ENCODE results near the gene LANCL3. TPM values are rescaled to one million over a fixed set of nuclear protein-coding genes. Genes with fewer than 3 reads are reported as not detected.

LANCL3 gene
- total RNA-seq, 1 donor from 2014 or later: 0.36 TPM

GRCh38 chrX:37712458-37712857, 141.0 kb downstream of the LANCL3 start:
- no peak overlapping the region for H3K27ac ChIP-seq (ENCODE audit: low read depth, low read length)
- no peaks in the 10 kb centered on the region for H4K20me1 ChIP-seq (ENCODE audit: insufficient read depth, low read length)
- no peaks in the 10 kb centered on the region for H3K36me3 Mint-ChIP-seq (ENCODE audit: low read depth, unreplicated experiment)
- no peaks in the 10 kb centered on the region for H3K27me3 Mint-ChIP-seq (ENCODE audit: low read depth, unreplicated experiment)
- H3K9me3 Mint-ChIP-seq (ENCODE audit: unreplicated experiment): no peaks in the 10 kb centered on the region
- H3K4me3 Mint-ChIP-seq (ENCODE audit: unreplicated experiment): no peak overlapping the region
- H3K4me2 ChIP-seq (ENCODE audit: low read length): no peak overlapping the region
- H3K27me3 ChIP-seq (ENCODE audit: insufficient read depth, low read length): no peaks in the 10 kb centered on the region
- no peaks in the 10 kb centered on the region for H3K79me2 ChIP-seq (ENCODE audit: insufficient read depth, low read length)
- H3K9ac ChIP-seq (ENCODE audit: low read length): no peak overlapping the region
- no peak overlapping the region for H3K27ac Mint-ChIP-seq (ENCODE audit: unreplicated experiment)
- H3K4me1 Mint-ChIP-seq (ENCODE audit: low read depth, unreplicated experiment): no peaks in the 10 kb centered on the region
- peak; percentile 40 for DNase-seq (ENCODE audit: low read depth)
- FAIRE-seq: peak; percentile 60
- H3K4me1 ChIP-seq (ENCODE audit: insufficient read depth, low read length): no peaks in the 10 kb centered on the region
- no peak overlapping the region for H2AFZ ChIP-seq (ENCODE audit: low read depth, low read length)
- H3K9me3 ChIP-seq (ENCODE audit: insufficient read depth, low read depth, low read length): no peaks in the 10 kb centered on the region
- H3K4me3 ChIP-seq (ENCODE audit: insufficient read depth, low read depth, low read length): no peak overlapping the region
- TF ChIP-seq CTCF (IDR thresholded peaks at IDR 0.05; ENCODE audit: insufficient read depth, low read depth, low read length) (no peak), EZH2 (IDR thresholded peaks at IDR 0.05; ENCODE audit: insufficient read depth, low read length) (no peak)
- H3K36me3 ChIP-seq (ENCODE audit: insufficient read depth, low read length): no peaks in the 10 kb centered on the region

DNA sequence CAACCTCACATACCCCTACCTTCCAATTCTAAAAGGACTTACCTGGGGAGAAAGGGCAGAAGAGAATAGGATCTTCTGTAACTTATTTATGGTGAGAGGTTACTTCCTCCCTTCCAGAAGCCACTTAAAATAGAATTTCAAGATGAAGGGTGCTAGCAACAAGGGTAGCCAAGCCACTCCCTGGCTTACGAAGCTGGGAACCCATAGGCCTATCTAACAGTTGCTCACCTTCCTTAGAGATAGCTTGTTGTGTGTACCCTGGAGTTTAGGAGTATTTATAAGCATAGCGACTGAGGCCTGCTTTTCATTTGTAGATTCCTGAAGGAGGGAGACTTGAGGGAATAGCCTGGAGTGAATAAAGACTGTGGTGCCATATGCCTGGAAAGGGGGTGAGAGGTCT, 143.0 kb downstream of the LANCL3 start:
- Histone ChIP-seq H3K9ac (ENCODE audit: low read length) (no peak overlapping the region), H3K36me3 (ENCODE audit: insufficient read depth, low read length) (no peaks in the 10 kb centered on the region), H3K4me2 (ENCODE audit: low read length) (no peak overlapping the region), H3K9me3 (ENCODE audit: insufficient read depth, low read depth, low read length) (no peaks in the 10 kb centered on the region), H3K27me3 (ENCODE audit: insufficient read depth, low read length) (no peaks in the 10 kb centered on the region), H3K79me2 (ENCODE audit: insufficient read depth, low read length) (no peaks in the 10 kb centered on the region), H2AFZ (ENCODE audit: low read depth, low read length) (no peak overlapping the region), H3K4me1 (ENCODE audit: insufficient read depth, low read length) (no peaks in the 10 kb centered on the region), H4K20me1 (ENCODE audit: insufficient read depth, low read length) (no peaks in the 10 kb centered on the region), H3K27ac (ENCODE audit: low read depth, low read length) (no peak overlapping the region), H3K4me3 (ENCODE audit: insufficient read depth, low read depth, low read length) (no peak overlapping the region)
- H3K27ac Mint-ChIP-seq (ENCODE audit: unreplicated experiment): no peak overlapping the region
- FAIRE-seq (no peak), DNase-seq (ENCODE audit: low read depth) (no peak)
- TF ChIP-seq EZH2 (IDR thresholded peaks at IDR 0.05; ENCODE audit: insufficient read depth, low read length): no peak
- TF ChIP-seq CTCF (IDR thresholded peaks at IDR 0.05; ENCODE audit: insufficient read depth, low read depth, low read length): no peak
- no peak overlapping the region for H3K4me3 Mint-ChIP-seq (ENCODE audit: unreplicated experiment)
- H3K4me1 Mint-ChIP-seq (ENCODE audit: low read depth, unreplicated experiment): no peaks in the 10 kb centered on the region
- no peaks in the 10 kb centered on the region for H3K9me3 Mint-ChIP-seq (ENCODE audit: unreplicated experiment)
- no peaks in the 10 kb centered on the region for H3K36me3 Mint-ChIP-seq (ENCODE audit: low read depth, unreplicated experiment)
- no peaks in the 10 kb centered on the region for H3K27me3 Mint-ChIP-seq (ENCODE audit: low read depth, unreplicated experiment)

DNA sequence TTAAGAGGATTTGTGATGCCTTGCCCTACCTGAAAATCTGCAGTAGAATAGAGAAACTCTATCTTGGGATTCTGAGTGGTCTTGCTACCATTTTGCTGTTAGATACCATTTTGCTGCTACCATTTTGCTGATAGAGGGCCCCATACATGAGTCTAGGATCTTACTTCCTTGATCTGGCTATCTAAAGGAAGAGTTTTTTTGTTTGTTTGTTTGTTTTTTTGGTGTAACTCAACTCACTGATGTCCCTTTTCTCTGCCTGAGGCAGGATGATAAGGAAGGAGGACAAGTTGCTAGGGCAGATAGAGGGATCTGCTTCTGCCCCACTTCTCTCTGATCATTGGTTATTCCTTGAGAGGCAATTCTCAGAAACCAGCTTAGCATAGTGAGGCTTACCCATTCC, 145.1 kb downstream of the LANCL3 start:
- Mint-ChIP-seq H3K4me3 (ENCODE audit: unreplicated experiment) (no peak overlapping the region), H3K36me3 (ENCODE audit: low read depth, unreplicated experiment) (no peaks in the 10 kb centered on the region), H3K27ac (ENCODE audit: unreplicated experiment) (no peak overlapping the region), H3K4me1 (ENCODE audit: low read depth, unreplicated experiment) (no peaks in the 10 kb centered on the region), H3K27me3 (ENCODE audit: low read depth, unreplicated experiment) (no peaks in the 10 kb centered on the region), H3K9me3 (ENCODE audit: unreplicated experiment) (no peaks in the 10 kb centered on the region)
- Histone ChIP-seq H3K9me3 (ENCODE audit: insufficient read depth, low read depth, low read length) (no peaks in the 10 kb centered on the region), H3K4me2 (ENCODE audit: low read length) (no peak overlapping the region), H4K20me1 (ENCODE audit: insufficient read depth, low read length) (no peaks in the 10 kb centered on the region), H3K27ac (ENCODE audit: low read depth, low read length) (no peak overlapping the region), H2AFZ (ENCODE audit: low read depth, low read length) (no peak overlapping the region), H3K4me1 (ENCODE audit: insufficient read depth, low read length) (no peaks in the 10 kb centered on the region), H3K36me3 (ENCODE audit: insufficient read depth, low read length) (no peaks in the 10 kb centered on the region), H3K9ac (ENCODE audit: low read length) (no peak overlapping the region), H3K79me2 (ENCODE audit: insufficient read depth, low read length) (no peaks in the 10 kb centered on the region), H3K27me3 (ENCODE audit: insufficient read depth, low read length) (no peaks in the 10 kb centered on the region), H3K4me3 (ENCODE audit: insufficient read depth, low read depth, low read length) (no peak overlapping the region)
- TF ChIP-seq CTCF (IDR thresholded peaks at IDR 0.05; ENCODE audit: insufficient read depth, low read depth, low read length): no peak
- TF ChIP-seq EZH2 (IDR thresholded peaks at IDR 0.05; ENCODE audit: insufficient read depth, low read length): no peak
- no peak for FAIRE-seq
- no peak for DNase-seq (ENCODE audit: low read depth)
